Hepatocyte (in vitro differentiated cells): Measurements from ENCODE around the gene SLC9A3.

Experiments
- CTCF ChIP-seq: fragments of 200-600 bp; sonication (generic); IDR thresholded peaks from 2 replicates; pipeline ENCODE4 v1.5.1; 2016; ENCODE audit warnings: antibody characterized with exemption, mild to moderate bottlenecking; ENCODE audit not compliant: poor library complexity
- EZH2 ChIP-seq: fragments of 200-600 bp; sonication (generic); IDR thresholded peaks from 2 replicates; pipeline ENCODE4 v1.6.1; 2016; ENCODE audit warnings: antibody characterized with exemption, mild to moderate bottlenecking, borderline replicate concordance
- EZH2phosphoT487 ChIP-seq: fragments of 200-600 bp; sonication (generic); IDR thresholded peaks from one replicate; pipeline ENCODE4 v1.6.1; 2018; ENCODE audit warnings: antibody characterized with exemption, mild to moderate bottlenecking, low read depth, moderate library complexity; ENCODE audit not compliant: unreplicated experiment, severe bottlenecking

- no peak for TF ChIP-seq CTCF
- TF ChIP-seq EZH2phosphoT487, result no peak
- no peak for TF ChIP-seq EZH2
Observed at GRCh38 chr5:462051-462481, 62.2 kb downstream of the SLC9A3 start.
